GM21723 (cell line): ENCODE data around the gene TSPO2.
"Not testable (repeated sequence)": the region's sequence is repeated elsewhere in the genome, so short reads cannot be mapped to it uniquely, and the experiment has no call there.

Experiments
- ATAC-seq: cut with Tn5 transposase; IDR thresholded peaks from one replicate; pipeline ENCODE4 v1.9.1; 2021; ENCODE audit warnings: mild to moderate bottlenecking, moderate library complexity; ENCODE audit not compliant: unreplicated experiment

TSPO2 gene

GRCh38 chr6:41042226-41043055 lies at the start of gene TSPO2:
Gene TSPO2, plus strand, starts transcription at chr6:41042467. Its CDS starts 519 bp downstream, at chr6:41042986.
- no peak for ATAC-seq

DNA sequence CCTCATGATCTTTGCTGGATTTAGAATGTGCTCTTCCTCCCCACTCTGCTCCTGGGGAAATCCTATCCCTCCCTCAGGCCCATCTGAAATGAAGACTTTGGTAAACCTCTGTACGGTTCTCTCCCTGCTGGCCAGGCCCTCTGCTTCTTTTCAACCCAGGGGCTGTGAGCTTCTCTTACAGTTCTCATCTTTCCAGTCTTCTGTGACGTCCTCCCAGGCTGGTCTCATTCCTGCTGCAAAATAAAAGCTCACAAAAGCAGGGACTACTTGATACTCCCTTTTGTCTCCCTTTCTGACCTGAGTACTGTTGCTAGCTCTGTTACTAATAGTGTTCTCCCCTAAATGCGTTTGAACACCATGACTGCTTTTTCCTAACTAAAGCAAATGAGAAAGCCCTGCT lies 49.5 kb upstream of the TSPO2 start:
- ATAC-seq, result no peak

DNA sequence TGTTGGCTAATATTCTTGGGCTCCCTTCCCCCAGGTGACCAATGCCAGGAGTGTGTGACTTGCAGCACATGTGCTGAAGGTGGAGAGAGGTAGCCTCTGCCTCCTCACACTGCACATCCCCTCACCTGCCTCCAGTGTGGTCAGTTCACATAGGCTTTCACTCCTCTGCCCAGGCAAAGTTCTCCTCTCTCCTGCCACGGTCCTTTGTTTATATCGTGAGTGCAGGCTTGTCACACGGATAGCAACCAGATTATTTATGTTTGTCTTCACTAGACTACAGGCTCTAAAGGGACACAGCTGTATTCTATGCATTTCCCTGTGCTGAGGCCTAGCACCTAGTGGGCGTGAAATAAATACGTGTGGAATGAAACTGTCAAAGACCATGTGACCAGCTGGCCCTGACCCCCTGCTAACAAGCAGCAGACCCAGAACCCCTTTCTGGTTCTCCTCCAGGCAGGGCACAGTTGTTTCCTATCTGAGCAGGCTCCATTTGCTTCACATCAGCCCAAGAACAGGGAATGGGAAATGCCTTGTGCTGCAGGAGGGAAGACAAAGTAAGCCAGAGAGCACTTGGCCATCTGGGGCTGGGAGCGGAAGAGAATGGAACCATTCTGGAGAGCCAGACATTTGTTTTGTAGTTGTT lies 45.6 kb upstream of the TSPO2 start:
- no peak for ATAC-seq

GRCh38 chr6:40997234-40997957 lies 44.9 kb upstream of the TSPO2 start:
- no peak for ATAC-seq

DNA sequence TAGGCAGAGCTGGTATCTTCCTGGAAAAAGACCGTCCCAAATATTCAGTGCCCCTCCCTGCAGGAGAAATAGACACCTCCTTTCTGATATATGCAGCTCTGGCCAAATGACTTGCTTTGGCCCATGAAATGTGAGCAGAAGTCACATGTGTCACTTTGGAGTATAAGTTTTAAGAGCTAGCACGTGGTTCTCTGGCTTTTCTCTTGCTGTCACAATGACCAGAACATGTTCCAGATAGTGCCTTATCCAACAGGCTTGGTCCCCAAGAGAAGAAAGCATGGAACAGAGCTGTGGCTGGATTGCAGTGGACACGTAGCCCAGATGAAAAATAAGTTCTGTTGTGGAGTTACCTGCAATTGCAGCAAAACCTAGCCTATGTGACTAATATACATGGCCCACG lies 43.6 kb upstream of the TSPO2 start:
- ATAC-seq, result no peak

DNA sequence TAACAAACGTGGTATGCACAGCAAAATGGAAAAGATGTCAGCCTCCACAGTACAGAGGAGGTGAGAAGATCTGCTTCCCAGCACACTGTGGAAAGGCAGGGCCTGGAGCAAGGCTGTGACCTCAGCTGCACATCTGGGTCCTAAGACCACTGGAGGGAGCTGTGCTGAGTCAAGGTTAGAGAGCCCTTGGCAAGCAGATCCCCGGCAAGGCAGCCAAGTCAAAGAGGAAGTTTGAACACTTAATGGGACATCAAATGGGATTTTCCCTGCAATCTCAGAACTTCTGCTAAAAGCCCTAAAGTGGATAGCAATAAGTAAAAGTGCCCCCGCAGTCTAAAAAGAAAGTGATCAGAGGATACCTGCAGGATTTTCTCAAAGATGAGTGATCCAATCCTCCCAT lies 42.7 kb upstream of the TSPO2 start:
- ATAC-seq, result no peak

- no peak for ATAC-seq
Measured at GRCh38 chr6:41000248-41000647, 42.0 kb upstream of the TSPO2 start.

- ATAC-seq, result no peak
Measured at GRCh38 chr6:41002168-41002567, 40.1 kb upstream of the TSPO2 start.

- ATAC-seq, result not testable (repeated sequence)
Measured at GRCh38 chr6:41006217-41006616, 36.0 kb upstream of the TSPO2 start.

DNA sequence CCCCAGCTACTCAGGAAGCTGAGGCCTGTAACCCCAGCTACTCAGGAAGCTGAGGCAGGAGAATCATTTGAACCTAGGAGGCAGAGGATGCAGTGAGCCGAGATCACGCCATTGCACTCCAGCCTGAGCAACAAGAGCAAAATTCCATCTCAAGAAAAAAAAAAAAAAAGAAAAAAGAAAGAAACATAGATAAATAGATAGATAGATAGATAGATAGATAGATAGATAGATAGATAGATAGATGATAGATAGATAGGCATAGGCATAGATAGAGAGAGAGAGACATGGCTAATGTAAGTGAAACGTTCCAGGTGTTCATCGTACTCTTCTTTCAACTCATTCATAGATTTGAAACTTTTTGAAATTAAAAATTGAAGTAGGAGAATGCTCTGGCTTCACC lies 35.3 kb upstream of the TSPO2 start:
- ATAC-seq, result not testable (repeated sequence)

- ATAC-seq, result no peak
Measured at GRCh38 chr6:41008011-41008410, 34.3 kb upstream of the TSPO2 start.

DNA sequence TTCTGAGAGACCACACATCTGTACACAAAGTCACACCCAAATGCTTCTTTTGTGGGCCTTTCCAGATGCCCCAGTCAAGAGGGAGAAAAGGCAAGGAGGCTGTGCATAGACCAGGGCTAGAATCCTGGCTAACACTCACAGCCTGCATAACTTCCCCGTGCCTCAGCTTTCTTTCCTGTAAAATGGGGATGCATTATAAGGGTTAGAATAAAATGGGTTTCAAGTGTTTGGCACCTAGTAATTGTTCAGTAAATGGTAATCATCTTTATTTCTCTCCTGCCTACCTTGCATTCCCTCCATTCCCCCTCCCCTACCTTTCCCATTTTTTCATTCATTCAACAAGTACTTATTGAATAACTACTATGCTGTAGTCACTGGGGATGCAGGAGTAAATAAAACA lies 32.6 kb upstream of the TSPO2 start:
- ATAC-seq, result no peak

DNA sequence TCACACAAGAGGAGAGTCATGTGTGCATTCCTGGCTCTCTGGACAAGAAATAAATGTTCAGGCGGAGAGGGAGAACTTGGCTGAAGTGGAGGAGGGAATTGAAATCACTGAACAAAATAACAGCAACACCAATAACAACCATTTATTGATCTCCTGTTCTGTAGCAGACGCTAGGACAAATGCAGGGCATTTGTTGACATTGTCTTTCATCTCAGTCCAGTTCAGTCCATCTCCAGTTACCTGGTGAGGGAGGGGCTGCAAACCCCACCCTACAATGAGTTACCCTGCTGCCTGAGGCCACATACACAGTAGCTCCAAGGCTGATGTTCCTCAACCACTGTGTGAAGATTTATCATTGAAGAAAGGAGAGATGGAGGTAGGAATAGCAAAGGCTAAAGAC lies 30.6 kb upstream of the TSPO2 start:
- ATAC-seq, result no peak

- ATAC-seq, result no peak
Measured at GRCh38 chr6:41013466-41014153, 28.7 kb upstream of the TSPO2 start.

- no peak for ATAC-seq
Measured at GRCh38 chr6:41014780-41015179, 27.5 kb upstream of the TSPO2 start.

DNA sequence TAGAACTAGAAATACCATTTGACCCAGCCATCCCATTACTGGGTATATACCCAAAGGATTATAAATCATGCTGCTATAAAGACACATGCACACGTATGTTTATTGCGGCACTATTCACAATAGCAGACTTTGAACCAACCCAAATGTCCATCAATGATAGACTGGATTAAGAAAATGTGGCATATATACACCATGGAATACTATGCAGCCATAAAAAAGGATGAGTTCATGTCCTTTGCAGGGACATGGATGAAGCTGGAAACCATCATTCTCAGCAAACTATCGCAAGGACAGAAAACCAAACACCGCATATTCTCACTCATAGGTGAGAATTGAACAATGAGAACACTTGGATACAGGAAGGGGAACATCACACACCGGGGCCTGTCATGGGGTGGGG lies 26.4 kb upstream of the TSPO2 start:
- ATAC-seq, result not testable (repeated sequence)

DNA sequence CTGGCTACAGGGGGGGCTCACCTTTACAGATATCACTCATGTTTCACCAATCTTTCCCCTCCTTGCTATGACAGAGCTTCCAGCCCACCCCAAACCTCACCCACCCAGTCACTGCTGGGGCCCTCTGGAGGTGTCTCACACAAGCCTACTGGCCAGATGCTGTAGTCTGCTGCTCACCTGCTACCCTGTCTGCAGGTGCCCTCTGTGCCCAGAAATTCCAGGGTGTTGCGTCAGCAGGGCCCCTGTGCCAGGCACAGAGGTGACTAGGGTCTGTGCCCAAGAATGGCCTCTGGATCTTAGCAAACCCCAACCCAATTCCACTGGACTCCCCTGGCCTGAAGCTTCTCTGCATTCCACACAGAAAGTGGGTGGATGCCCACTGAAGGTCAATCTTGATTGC lies 24.6 kb upstream of the TSPO2 start:
- ATAC-seq, result no peak

GRCh38 chr6:41021832-41022231 lies 20.4 kb upstream of the TSPO2 start:
- ATAC-seq, result no peak

DNA sequence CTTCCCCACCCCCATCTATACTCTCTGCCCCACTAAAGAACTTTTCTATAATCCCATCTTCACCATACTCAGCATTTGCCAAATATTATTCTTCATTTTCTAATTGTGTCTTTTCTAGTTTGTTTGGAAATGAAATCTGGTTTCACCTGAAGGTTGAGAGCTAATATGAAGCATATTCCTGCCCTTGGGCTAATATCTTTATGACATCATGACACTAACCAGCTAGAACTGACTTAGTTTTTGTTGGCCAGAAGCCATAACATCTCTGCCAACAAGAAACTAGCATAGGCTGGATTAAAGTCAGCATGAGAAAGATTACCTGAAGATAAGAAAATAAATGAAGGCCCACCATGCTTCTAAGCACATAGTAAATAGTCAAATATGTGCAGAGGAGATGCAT lies 20.0 kb upstream of the TSPO2 start:
- ATAC-seq, result no peak

- ATAC-seq, result no peak
Measured at GRCh38 chr6:41023114-41023513, 19.2 kb upstream of the TSPO2 start.

DNA sequence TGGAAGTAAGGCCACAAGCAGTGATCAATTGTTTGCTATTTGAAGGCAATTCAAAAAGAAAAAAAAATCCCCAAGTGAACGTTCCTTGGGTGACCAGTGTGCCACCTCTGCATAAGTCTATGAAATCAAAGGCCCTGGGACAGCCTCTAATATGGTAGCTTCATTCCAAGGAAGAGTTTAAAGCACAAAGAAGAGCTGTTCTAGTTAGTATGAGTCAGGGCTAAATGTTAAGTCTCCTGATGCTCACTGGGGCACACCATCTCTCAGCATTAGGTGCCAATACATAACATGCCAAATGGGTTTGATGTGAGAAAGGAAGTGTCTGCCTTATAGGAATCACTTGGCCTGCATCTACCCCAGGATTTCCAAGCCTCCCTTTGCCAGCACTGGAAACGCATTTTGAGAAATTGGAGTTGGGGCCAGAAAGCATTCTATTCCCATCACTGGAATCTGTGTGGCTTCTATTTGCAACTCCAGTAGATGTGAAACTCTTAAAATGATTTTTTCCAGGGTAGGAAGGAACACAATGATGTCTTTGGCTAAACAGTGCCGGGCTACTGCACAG lies 16.2 kb upstream of the TSPO2 start:
- no peak for ATAC-seq
